Stimulated activated CD4-positive, alpha-beta T cell treated with anti-CD3 and anti-CD28 coated beads, Interleukin-1b, Interleukin-23, amount 100 ng/mL, for 24 hours (primary cell): ENCODE results near the gene CDC20.
"Not testable (repeated sequence)": the region's sequence is repeated elsewhere in the genome, so short reads cannot be mapped to it uniquely, and the experiment has no call there.

ENCODE experiments used
- DNase-seq, 4 experiments: peaks; one replicate each; pipeline ENCODE4 v3.0.0-alpha.2; 2020; ENCODE audit warnings: low read depth in 4 of 4, low spot score in 1 of 4

The CDC20 gene

DNA sequence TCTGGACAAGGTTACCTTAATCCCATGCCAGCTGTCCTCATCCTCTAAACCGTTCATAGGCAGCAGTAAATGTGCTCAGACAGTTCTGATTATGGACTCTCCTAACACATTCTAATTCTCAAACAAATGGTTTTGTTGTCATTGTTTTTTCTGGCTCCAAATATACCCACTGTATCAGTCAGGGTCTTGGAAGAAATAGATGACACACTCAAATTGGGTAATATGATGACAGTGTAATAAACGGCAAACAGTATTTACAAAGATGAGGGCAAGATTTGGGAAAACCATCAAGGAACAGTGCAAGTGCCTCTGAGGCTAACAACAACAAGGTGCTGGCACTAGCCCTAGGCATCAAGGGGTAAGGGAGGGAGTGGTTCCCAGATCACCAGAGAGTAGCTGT, 4.3 kb upstream of the CDC20 start:
- no peak for DNase-seq

GRCh38 chr1:43354936-43355335, 3.8 kb upstream of the CDC20 start:
- DNase-seq: no peak

DNA sequence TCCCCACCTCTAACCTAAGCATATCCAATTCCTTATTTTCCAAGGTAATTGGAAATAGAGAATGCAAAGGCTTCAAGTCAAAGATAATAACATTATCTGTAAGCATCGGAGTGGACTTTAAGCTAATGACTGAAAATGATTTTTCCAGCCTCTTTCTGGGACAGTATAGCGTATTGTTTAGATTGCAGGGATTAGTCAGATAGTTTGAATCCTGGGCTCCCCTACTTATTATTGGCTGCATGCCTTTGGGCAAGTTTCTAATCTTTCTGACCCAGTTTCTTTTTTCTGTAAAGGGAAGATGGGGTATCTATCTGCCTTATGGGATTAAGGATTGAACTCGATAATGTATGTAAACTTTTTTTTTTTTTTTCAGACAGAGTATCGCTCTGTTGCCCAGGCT, 1.5 kb upstream of the CDC20 start:
- DNase-seq: no peak

DNA sequence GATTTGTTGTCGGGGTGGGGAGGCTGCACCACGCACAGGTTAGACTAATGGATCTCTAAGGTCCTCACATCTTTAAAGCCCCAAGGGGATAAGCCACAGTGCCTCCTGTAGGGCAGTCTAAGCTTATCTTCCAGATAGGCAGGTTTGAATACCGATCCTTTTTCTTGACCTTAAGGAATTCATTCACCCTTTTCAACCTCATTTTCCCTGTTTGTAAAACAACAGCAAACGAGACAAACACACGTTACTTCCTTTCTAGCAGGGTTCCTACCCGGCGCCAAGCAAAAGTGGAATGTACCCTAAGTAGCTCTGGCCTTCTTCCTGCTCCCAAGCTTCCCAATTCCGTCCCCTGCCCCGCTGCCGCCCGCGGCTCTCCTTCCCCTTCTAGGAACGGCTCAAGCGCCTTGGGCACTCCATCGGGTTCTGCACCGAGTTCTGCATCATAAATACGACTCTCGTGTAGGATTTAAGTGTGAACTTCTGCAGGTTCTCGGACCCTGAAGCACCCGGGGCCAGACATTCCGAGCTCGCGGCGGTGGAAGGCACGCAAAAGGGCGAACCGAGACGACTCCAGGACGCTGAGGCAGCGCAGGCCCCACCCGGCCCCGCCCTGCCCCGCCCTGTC, 548 bp upstream of the CDC20 start:
- DNase-seq: no peak

- DNase-seq: no peak
These were observed 915 bp downstream of the CDC20 start for GRCh38 chr1:43359696-43360095.

DNA sequence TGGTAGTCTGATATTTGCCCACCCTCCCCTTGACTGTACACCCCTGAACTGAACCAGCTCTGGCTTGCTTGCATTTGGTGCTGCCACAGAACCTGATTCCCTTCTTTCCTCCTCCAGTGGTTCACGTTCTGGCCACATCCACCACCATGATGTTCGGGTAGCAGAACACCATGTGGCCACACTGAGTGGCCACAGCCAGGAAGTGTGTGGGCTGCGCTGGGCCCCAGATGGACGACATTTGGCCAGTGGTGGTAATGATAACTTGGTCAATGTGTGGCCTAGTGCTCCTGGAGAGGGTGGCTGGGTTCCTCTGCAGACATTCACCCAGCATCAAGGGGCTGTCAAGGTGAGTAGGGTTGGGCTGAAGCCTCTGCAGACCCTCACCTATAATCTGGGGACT, 1.8 kb downstream of the CDC20 start:
- DNase-seq: no peak

DNA sequence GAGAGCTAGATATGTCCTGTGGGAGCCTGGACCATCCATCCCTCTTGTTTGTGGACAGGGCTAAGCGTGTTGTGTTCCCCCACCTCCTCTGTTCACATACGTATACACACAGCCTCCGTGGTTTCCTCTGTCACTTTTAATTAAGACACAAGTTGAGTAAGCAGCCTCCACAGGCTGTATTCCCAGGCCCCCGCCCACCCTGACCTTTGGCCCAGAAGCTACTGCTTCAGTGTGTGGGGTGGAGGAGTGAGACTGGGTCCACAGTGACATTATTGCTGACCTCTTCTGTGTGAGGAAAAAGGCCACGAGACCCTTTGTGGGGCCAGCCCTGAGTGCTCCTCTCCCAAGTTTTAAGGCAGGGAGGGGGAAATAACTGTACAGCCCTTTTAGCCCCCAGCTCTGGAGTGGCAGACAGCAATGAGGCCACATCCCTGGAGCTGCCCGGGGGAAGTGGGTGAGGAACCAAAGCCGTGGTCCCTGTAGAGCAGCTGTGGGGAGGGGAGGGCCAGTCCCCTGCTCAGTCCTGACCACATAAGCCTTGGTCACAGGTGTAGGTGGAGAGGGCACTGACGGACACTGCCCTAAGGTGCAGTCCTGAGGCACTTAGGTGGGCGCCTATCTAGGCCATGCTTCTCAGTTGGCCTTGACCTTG, 4.6 kb downstream of the CDC20 start:
- DNase-seq: no peak

DNA sequence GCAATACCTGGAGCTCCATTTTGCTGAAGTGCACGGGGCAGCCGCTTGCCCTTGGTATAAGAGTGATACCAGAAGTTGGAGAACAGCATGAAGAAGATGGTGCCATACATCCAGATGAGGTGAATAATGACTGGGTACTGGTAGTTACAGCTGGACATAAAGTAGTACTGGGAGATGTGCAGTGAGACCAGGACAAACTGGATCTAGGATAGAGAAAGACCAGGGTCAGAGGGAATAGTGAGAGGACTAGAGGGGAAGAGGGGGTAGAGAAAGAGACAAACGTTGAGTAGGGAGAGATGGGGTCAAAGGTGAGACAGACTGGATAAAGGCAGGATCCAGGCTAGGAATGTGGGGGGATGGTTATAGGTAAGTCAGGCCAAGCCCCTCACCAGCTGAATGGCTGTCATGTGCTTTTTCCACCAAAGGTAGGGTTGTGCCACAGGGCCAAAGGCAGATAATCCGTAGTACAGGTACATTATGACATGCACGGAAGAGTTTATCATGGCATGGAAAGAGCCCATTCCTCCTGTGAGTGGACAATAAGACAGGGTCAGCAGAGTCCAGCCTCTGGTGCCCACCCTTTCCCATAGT, 5.2 kb downstream of the CDC20 start:
- no peak for DNase-seq

- no peak for DNase-seq
These were observed 6.9 kb downstream of the CDC20 start for GRCh38 chr1:43365678-43366077.

GRCh38 chr1:43366179-43366578, 7.4 kb downstream of the CDC20 start:
- DNase-seq: no peak

DNA sequence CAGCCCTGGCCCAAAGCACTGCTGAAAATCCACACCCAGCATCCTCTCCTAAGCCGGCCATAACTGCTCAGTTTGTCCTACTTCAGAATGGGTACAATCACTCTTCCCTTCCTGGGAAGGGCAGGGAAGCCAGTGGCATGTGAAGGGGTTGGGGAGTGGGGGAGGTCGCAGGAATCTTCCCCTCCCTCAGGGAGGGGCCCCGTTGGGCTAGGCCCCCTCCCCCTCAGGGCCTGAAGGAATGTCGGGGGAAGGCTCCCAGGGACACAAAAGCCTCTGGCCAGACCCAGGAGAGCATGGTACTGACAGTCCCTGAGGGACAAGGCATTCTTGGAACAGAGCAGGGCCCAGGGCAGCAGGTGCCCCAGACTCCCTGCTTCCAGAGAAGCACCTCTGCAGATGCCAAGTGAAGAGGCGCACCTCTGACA, 7.8 kb downstream of the CDC20 start:
- DNase-seq: no peak

DNA sequence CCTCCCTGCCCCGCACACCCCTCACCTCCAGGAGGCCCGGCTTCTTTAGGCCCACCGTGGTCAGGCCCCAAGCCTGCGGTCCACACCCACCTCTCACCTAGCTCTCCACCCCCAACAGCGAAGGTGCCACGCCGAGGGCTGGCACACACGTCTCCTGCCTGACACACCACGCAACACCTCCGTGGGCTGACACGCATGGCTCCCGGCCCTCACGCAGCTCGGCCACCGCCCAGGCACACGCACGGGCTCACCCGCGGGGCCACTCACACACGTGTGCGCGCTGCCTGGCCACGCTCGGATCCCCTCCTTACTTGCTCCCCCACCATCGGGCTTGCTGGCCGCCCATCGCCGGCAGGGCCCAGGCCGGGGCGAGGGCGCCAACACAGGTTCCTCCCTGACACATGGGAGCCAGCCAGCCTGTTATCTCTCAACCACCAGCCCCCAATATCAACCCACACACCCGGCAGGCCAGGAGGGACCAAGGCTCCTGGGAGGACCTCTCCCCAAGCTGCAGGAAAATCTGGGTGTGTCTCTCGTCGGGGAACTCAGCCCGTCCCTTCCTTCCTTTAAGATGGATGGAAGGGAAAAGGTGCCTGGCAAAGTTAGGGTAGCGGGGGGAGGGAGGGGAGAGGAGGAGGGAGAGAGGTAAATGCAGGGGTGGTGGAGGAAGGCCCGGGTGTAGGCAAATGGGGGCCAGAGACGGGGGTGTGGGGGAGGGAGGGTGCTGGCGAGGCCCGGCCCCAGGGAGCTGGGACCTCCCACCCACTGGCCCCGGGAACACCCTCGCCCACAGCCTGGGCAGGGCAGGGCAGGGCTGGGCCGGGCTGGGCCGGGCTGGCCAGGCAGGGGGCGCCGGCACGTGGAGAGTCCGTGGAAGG, 8.5 kb downstream of the CDC20 start:
- DNase-seq: peak in 1 of 4 experiments; percentile 65

DNA sequence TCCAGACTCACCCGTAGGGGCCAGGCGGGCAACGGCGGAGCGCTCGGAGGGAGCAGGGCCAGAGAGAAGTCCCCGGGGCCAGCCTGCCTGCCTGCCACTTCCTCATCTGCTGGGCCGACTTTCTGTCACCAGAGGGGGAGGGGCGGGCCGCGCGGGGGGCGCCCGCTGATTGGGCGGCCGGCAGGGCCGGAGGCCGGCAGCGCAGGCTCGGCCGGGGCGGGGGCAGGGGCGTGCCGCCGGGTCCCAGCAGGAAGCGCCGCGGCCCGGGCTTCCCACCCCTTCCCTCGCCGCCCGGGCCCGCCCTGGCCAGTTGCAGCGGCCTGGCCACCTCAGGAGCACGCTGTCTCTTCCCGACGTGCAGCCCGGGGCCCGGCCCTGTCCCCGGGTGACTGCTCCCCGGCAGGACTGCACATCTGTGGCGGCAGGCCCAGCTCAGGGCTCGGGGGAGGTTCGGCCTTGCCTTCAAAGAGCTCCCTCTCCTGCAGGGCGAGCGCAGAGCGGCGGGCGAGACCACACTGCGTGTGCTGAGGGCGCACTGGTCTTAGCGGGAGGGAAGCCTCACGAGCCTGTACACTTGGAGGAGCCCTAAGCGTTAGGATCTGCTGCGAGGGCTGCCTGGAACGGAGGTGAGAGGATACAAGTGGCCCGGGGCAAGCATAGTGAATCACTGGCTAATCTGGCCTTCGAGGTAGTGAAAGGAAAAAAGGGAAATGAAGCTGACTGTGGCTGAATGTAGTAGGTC, 9.3 kb downstream of the CDC20 start, which contains the start of gene ELOVL1:
Gene ELOVL1 (minus strand): TSS at position 108 of the 742 bp plus-strand sequence. CDS start 2,402 bp downstream, outside the sequence.
- peak; percentile 68 to 93 (median 86) for DNase-seq

DNA sequence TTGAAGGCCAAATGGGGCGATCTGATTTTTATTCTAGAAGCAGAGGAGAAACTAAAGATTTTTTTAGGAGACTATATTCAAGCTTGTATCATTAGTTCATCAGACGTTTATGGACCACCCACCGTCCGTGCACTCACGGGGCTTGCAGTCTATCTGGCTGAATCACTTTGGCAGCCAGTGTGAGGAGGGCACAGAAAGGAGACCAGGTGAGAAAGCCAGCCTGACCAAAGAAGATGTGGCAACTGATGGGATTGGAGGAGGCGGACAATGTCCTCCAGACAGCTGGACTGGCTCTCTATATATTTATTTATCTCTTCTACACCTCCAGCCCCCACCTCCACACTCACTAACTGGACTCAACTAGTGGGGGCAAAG, 9.9 kb downstream of the CDC20 start:
- no peak for DNase-seq

GRCh38 chr1:43369779-43370178, 11.0 kb downstream of the CDC20 start:
- not testable (repeated sequence) for DNase-seq

GRCh38 chr1:43370564-43370963, 11.8 kb downstream of the CDC20 start:
- DNase-seq: no peak

- DNase-seq: no peak
These were observed 13.4 kb downstream of the CDC20 start for GRCh38 chr1:43372172-43372571.

GRCh38 chr1:43373066-43373940, 14.5 kb downstream of the CDC20 start:
- DNase-seq: no peak

DNA sequence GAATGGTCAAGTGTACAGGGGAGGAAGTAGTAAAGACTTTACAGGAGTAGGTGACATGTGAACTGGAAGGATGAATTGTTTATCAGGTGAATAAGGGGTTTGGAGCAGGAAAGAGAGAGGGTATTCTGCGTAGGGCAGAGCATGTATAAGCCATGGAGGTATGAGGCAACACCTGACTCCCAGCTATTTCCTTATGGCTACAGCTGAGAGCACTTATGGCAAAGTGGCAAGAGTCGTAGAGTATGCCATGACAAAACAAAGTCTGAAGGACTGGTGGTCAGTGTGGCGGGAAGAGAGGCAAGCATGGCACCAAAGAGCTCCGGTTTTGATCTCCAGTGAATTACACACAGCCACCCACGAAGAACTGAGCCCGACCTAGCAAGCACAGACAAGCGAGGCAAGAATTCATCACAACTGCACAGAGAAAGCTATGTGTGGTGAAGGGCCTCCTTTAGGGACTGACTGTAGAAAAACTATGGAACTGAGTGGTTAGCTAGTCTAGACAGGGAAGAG, 18.0 kb downstream of the CDC20 start:
- DNase-seq: no peak

DNA sequence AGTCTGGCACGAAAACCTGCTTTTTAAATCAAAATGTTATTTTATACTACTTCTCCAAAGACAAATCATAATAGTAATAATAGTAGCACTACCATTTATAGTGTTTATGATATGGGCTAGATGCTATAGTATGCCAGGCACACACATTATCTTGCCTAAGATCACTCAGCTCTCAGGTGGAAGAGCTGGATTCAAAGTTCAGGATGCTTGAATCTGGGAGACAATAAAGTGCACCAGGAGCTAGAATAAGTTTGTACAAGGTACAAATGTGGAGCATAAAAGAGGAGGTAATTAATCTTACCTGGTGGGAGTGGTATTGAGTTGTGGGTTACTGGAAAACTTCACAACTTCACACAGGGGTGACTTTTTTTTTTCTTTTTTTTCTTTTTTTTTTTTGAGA, 19.1 kb downstream of the CDC20 start:
- no peak for DNase-seq
